NCI-H2107 treated with DMSO at 0.1 percent for 48 hours (cell line): ENCODE data around the gene CES3.
"Not testable (repeated sequence)": the region's sequence is repeated elsewhere in the genome, so short reads cannot be mapped to it uniquely, and the experiment has no call there.

Experiments
- DNase-seq: peaks from one replicate; lab custom pipeline; 2025; ENCODE audit not compliant: unreplicated experiment; lab: John Stamatoyannopoulos, UW

CES3 gene

DNA sequence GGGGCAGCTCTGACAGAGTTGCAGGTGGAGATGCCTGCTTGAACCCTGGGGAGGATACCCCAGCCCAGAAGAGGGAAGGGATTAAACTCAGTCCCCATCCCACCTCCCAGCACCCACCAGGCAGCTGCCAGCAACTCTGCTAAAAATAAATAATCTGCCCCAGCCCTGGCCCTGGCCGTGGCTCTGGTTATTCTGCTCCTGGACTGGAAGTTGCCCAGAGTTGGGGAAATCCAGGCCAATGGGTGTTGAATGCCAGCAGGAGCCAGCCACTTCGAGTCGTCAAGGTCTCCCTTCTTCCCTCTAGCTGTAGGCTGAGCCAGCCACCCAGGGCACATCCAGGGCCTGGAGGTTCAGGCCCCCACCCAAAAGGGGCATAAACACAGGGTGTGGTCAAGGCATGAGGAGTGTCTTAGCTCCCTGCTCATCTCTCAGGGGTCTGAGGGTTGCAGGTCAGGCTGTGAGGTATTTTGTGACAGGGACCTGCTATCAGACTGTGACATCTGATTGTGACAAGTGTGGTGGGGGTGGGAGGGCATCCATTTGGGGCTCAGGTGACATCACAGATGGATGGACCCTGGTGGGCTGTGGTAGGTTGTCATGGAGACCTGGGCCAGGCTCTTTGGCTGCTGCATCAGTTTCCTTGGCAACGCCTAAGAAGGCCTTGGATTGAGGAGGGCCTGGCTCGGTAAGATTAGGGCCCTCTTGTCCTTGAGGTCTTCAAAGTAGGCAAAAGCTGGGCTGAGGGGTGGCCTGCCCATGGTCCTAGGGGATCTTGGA, 34.7 kb upstream of the CES3 start:
- DNase-seq, result no peak

- DNase-seq, result peak; percentile 46
Observed at GRCh38 chr16:66926961-66927436, 34.1 kb upstream of the CES3 start.

- DNase-seq, result no peak
Observed at GRCh38 chr16:66927918-66928649, 33.0 kb upstream of the CES3 start.

DNA sequence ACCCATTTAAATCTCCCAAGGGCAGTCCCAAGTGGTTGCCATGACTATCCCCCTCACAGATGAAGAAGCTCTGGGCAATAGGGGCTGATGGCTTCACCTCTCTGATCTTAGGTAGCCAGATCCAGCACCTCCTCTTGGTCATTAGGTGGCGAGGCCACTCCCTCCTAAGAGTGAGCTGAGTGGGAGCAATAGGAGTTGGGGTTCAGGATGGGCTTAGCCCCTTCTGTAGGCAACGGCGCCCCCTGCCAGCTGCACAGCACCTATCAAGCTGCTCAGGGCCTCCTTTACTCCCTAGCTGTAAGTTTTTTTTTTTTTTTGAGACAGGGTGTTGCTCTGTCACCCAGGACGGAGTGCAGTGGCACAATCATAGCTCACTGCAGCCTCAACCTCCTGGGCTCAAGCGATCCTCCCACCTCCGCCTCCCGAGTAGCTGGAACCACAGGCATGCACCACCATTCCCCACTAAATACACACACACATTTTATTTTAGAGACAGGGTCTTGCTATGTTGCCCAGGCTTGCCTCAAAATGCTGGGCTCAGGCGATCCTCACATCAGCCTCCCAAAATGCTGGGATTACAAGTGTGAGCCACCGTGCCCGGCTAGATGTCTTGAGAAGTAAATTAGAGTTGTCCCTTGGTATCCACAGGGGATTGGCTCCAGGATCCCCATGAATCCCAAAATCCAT, 32.2 kb upstream of the CES3 start:
- no peak for DNase-seq

- no peak for DNase-seq
Observed at GRCh38 chr16:66930189-66930588, 30.9 kb upstream of the CES3 start.

- no peak for DNase-seq
Observed at GRCh38 chr16:66931665-66932064, 29.4 kb upstream of the CES3 start.

DNA sequence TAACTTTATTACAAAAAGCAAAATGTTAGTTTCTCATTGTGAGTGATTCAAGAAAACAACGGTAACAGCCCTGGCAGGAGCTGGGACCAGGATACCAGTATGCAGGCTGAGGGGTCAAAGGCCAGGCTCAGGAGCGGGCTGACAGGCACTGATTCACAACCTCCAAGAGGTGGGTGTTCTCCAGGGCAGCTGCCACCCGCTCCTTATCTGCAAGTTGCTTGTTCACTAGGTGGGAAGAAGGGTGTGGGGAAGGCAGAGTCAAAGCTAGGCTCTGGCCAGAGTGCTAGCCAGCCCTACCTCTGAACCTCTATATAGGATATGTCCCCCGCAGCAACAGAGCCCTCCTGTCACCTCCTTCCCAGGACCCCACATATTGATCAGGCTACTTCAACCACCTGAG, 29.0 kb upstream of the CES3 start:
- no peak for DNase-seq

DNA sequence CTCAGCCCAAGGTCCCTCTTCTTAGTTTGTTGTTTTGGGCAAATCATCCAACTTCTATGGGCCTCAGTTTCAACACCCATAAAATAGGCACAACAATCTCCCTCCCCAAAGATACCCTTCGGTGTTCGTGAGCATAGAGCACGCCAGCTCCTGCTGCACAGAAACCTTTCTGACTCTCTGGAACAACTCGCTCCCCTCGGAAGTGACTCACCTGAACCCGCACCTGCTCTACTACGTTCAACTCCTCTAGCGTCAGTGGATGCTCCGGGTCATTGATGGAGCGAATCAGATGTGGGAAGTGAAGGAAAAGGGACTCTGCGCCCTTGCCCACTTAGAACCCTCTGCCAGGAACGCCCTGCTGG, 27.3 kb upstream of the CES3 start:
- no peak for DNase-seq

DNA sequence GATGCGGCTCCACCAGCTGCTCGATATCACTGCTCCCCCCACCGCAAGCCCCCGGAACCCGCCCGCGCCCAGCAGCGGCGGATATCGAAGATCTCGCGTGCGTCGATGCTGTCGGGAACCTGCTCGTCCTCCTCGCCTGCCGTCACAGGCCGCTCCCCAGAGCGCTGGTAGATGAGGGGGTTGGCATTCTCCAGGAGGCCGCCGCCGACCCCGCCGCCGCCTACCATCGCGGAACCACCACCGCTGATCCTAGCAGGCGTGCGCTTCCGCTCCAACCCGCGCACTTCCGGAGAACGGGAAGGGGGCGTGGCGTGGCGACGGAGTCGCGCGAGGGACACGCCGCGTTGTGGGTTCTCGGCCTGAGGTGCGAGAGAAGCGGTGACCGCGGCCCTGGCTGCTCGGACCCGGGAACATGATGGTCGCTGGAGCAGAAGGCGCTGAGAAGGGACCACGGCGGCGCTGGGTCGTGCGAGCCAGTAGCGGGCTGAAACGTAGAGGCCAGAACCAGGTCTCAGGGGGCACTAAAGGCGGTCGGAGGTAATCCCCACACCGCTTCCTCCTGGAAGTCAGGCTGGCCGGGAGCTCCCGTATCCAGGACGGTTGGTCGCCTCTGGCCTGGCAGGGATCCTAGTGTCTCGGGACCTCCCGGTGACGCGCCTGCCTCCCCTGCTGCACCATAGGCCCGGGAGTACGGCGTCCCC, 26.8 kb upstream of the CES3 start, which contains the start of gene CIAO2B:
Gene CIAO2B, minus strand, starts transcription at position 265 of the 701 bp plus-strand sequence. Its CDS starts 38 bp downstream, at position 227.
- DNase-seq, result peak; percentile 28

- not testable (repeated sequence) for DNase-seq
Observed at GRCh38 chr16:66934839-66935313, 26.2 kb upstream of the CES3 start.

DNA sequence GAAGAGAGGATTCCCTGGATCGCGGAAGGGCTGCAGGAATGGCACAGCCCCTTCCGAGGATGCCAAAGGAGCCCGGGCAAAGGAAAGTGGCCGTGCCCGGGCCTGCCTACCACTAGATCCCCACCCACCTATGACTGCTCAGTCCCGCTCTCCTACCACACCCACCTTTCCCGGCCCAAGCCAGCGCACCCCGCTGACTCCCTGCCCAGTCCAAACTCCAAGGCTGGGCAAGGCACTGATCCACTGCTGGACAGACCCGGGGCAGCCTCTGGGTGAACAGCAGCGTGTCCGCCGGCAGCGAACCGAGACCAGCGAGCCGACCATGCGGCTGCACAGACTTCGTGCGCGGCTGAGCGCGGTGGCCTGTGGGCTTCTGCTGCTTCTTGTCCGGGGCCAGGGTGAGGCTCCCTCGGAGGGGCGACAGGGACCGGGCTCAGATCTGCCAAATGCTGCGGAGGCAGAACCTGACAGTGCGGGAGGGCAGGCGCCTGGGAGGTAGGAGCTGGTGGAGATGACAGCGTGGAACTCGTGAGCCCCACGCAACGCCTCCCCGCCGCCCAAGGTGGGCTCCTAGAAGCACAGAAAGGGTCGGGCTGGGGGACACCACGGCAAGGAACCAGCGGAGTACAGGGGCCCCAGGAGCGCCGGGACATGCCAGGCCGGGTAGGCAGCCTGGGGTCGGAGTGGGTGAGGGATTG, 25.6 kb upstream of the CES3 start, which contains the start of gene CES2:
Gene CES2, plus strand, starts transcription at position 203 of the 698 bp plus-strand sequence. Its CDS starts 120 bp downstream, at position 323.
- DNase-seq, result no peak

DNA sequence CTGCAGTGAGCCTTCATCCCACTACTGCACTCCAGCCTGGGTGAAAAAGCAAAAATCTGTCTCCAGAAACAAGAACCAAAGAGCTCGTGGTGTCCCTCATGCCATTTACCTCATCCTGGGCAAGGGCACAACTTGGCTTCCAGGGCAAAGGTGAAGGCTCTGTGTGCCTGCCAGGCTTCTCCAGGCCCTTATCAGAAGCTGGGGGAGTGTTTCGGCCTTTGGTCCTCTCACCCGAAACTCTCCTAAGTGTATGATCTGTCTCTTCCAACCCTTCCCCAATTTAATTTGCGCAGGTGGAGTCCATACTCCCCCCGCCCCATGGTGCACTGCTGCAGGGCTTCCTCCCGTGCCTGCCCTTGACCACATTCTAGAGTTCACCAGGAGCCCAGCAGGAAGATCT, 24.6 kb upstream of the CES3 start:
- DNase-seq, result no peak

DNA sequence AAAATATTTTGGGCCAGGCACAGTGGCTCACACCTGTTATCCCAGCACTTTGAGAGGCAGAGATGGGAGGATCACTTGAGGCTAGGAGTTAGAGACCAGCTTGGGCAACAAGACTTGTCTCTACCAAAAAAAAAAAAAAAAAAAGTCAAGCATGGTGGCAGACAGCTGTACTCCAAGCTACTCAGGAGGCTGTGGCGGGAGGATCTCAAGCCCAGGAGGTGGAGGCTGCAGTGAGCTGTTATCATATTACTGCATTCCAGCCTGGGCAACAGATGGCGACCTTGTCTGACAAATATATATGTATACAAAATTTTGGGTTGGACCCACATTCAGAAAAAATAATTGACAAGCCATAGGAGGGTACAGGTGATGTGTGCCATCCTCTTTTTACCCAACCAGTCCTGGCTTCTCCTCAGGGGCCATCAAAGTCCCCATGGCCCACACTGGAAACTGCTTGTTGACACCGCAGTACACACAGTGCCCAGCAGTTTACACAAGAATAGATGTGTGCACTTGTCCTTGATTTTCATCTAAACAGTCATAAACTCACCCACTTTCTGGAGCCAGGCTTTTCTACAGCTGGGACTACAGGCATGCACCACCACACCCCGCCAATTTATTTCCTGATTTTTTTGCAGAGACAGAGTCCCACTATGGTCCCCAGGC, 24.0 kb upstream of the CES3 start:
- no peak for DNase-seq

DNA sequence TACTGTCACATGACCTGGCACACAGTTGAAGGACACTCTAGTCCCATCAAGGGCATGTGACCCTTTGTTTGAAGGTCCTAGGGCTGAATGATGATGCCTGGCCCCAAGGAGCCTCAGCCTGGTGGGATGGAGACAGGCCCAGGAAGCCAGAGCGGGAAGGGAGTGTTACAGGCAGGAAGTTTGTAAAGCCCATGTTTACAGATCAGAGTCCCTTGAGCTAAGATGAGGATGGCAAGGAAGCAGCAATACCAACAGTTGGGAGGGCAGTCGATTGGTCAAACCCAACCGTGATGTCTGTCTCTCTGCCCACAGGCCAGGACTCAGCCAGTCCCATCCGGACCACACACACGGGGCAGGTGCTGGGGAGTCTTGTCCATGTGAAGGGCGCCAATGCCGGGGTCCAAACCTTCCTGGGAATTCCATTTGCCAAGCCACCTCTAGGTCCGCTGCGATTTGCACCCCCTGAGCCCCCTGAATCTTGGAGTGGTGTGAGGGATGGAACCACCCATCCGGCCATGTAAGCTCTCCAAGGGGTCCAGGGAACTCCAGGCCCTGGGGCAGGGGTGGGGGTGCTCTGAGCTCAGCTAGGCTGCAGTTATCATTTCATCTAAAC, 23.2 kb upstream of the CES3 start:
- DNase-seq, result no peak

- DNase-seq, result no peak
Observed at GRCh38 chr16:66939366-66939765, 21.7 kb upstream of the CES3 start.

- DNase-seq, result no peak
Observed at GRCh38 chr16:66940236-66940635, 20.8 kb upstream of the CES3 start.

- no peak for DNase-seq
Observed at GRCh38 chr16:66942981-66943380, 18.1 kb upstream of the CES3 start.

DNA sequence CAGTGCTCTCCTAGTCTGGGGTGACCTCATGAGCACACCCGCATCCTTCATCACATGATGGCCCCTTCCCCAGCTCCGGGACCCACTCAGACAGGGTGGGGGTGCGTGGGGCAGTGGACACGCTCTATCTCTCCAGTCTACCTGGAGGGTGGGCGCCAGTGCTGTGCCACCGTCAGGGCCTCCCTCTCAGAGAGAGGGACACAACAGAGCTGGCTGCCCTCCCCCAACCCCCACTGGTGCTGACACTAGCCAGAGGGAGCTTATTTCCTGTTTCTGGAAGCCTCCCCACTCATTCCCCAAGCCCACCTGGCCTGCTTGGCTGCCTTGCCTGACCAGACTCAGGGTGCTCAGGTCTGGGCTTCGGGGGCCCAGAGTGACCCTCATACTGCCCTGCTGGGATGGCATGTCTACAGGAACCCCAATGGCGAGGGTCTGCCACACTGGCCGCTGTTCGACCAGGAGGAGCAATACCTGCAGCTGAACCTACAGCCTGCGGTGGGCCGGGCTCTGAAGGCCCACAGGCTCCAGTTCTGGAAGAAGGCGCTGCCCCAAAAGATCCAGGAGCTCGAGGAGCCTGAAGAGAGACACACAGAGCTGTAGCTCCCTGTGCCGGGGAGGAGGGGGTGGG, 17.5 kb upstream of the CES3 start:
- DNase-seq, result no peak

GRCh38 chr16:66944054-66944441, 17.0 kb upstream of the CES3 start:
- no peak for DNase-seq
